Measurements from ENCODE around the gene BORCS6. TPM values are rescaled to one million over a fixed set of nuclear protein-coding genes. Genes with fewer than 3 reads are reported as not detected.

Gene BORCS6
- total and polyA plus RNA-seq, 2 of the 13 experiments (the other 11 are each of a cell fraction or from before 2014, with no cell fraction given), result 2.0 to 5.1 TPM

GRCh38 chr17:8153957-8154607 is 35.9 kb downstream of the BORCS6 start (continued):
- TF ChIP-seq, protein P1, sequence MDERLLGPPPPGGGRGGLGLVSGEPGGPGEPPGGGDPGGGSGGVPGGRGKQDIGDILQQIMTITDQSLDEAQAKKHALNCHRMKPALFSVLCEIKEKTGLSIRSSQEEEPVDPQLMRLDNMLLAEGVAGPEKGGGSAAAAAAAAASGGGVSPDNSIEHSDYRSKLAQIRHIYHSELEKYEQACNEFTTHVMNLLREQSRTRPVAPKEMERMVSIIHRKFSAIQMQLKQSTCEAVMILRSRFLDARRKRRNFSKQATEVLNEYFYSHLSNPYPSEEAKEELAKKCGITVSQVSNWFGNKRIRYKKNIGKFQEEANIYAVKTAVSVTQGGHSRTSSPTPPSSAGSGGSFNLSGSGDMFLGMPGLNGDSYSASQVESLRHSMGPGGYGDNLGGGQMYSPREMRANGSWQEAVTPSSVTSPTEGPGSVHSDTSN (CRISPR knock-in tag; IDR thresholded peaks at IDR 0.05), result no peak
- TF ChIP-seq RFX5 (IDR thresholded peaks at IDR 0.05; ENCODE audit: low read depth, low read length), result no peak
- 0 out of 2 replicates have a peak, but pooled peaks have one; percentile 50 for TF ChIP-seq KAT7 (CRISPR knock-in tag; IDR thresholded peaks at IDR 0.05; ENCODE audit: borderline replicate concordance)
- TF ChIP-seq, protein P2, sequence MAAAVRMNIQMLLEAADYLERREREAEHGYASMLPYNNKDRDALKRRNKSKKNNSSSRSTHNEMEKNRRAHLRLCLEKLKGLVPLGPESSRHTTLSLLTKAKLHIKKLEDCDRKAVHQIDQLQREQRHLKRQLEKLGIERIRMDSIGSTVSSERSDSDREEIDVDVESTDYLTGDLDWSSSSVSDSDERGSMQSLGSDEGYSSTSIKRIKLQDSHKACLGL (CRISPR knock-in tag; IDR thresholded peaks at IDR 0.05), result no peak
- peak; percentile 2 for TF ChIP-seq PRPF4 (IDR thresholded peaks at IDR 0.05; ENCODE audit: low read depth, low read length, poor library complexity, severe bottlenecking)
- no peak for TF ChIP-seq ZNF160 (CRISPR knock-in tag; IDR thresholded peaks at IDR 0.05)
- TF ChIP-seq HMGXB4 (CRISPR knock-in tag; IDR thresholded peaks at IDR 0.05; ENCODE audit: borderline replicate concordance in 1 of 2, low read depth in 1 of 2), result peak; percentile 23 to 69; a peak in 2 of 4 replicates
- TF ChIP-seq SNAI1 (CRISPR knock-in tag; IDR thresholded peaks at IDR 0.05; ENCODE audit: borderline replicate concordance), result no peak
- peak; percentile 80 for TF ChIP-seq ZBTB21 (CRISPR knock-in tag; IDR thresholded peaks at IDR 0.05)
- no peak for TF ChIP-seq THAP7 (CRISPR knock-in tag; IDR thresholded peaks at IDR 0.05)
- no peak for TF ChIP-seq NFIB (CRISPR knock-in tag; IDR thresholded peaks at IDR 0.05; ENCODE audit: borderline replicate concordance)
- TF ChIP-seq ZNF704 (CRISPR knock-in tag; IDR thresholded peaks at IDR 0.05; ENCODE audit: borderline replicate concordance), result no peak
- no peak; the same call in 1 of the 2 replicates for TF ChIP-seq FOXC1 (CRISPR knock-in tag; IDR thresholded peaks at IDR 0.05; ENCODE audit: borderline replicate concordance)
- TF ChIP-seq ZNF234 (CRISPR knock-in tag; conservative IDR thresholded peaks at IDR 0.05), result no peak
- TF ChIP-seq ZNF792 (CRISPR knock-in tag; IDR thresholded peaks at IDR 0.05), result 0 out of 2 replicates have a peak, but pooled peaks have one; percentile 26
- TF ChIP-seq MAF1 (CRISPR knock-in tag; IDR thresholded peaks at IDR 0.05; ENCODE audit: borderline replicate concordance), result no peak
- peak; percentile 38 for TF ChIP-seq HNRNPLL (IDR thresholded peaks at IDR 0.05; ENCODE audit: low read depth, low read length, poor library complexity, severe bottlenecking)
- no peak for TF ChIP-seq XBP1 (CRISPR knock-in tag; IDR thresholded peaks at IDR 0.05)
- TF ChIP-seq ZNF136 (CRISPR knock-in tag; IDR thresholded peaks at IDR 0.05; ENCODE audit: low read depth), result no peak
- TF ChIP-seq TBX2 (CRISPR knock-in tag; IDR thresholded peaks at IDR 0.05; ENCODE audit: borderline replicate concordance), result no peak; the same call in 1 of the 2 replicates

Measured in HepG2 (cell line).